Activated CD8-positive, alpha-beta T cell treated with anti-CD3 and anti-CD28 coated beads for 36 hours (primary cell): ENCODE results near the gene DDX47. TPM values are rescaled to one million over a fixed set of nuclear protein-coding genes. Genes with fewer than 3 reads are reported as not detected.
"Not testable (repeated sequence)": the region's sequence is repeated elsewhere in the genome, so short reads cannot be mapped to it uniquely, and the experiment has no call there.

ENCODE experiments used
- ATAC-seq: fragments of 200-7000 bp; cut with Tn5 transposase; one replicate; pipeline ENCODE4 v1.10.0; 2021; ENCODE audit warnings: mild to moderate bottlenecking, moderate library complexity
- CTCF ChIA-PET: fragments of 350-600 bp; sonication (Branson Sonifier 250); formaldehyde crosslinking; loops from one replicate; lab custom pipeline; 2021; ENCODE audit warnings: antibody characterized with exemption; lab: Charles Lee
- POLR2A ChIA-PET: fragments of 350-600 bp; sonication (Branson Sonifier 250); formaldehyde crosslinking; loops from one replicate; lab custom pipeline; 2021; ENCODE audit warnings: antibody characterized with exemption; lab: Charles Lee
- DNase-seq: peaks from one replicate; pipeline ENCODE4 v3.0.0-alpha.2; 2020
- H3K27ac Mint-ChIP-seq: one replicate; pipeline ENCODE4 v1.8.0; 2021; ENCODE audit warnings: mild to moderate bottlenecking, mixed read lengths
- H3K27me3 Mint-ChIP-seq: one replicate; pipeline ENCODE4 v1.8.0; 2021; ENCODE audit warnings: mixed read lengths
- H3K36me3 Mint-ChIP-seq: one replicate; pipeline ENCODE4 v1.8.0; 2021; ENCODE audit warnings: low read depth, mixed read lengths
- H3K4me1 Mint-ChIP-seq: one replicate; pipeline ENCODE4 v1.8.0; 2021; ENCODE audit warnings: low read depth, mixed read lengths
- H3K4me3 Mint-ChIP-seq: one replicate; pipeline ENCODE4 v1.8.0; 2021; ENCODE audit warnings: mild to moderate bottlenecking, moderate library complexity, mixed read lengths
- H3K9me3 Mint-ChIP-seq: one replicate; pipeline ENCODE4 v1.8.0; 2021; ENCODE audit warnings: mixed read lengths
- CTCF ChIP-seq: fragments of 200-600 bp; IDR thresholded peaks from one replicate; pipeline ENCODE4 v1.8.0; 2022; ENCODE audit warnings: antibody characterized with exemption, mild to moderate bottlenecking
- intact Hi-C: fragments of 100-400 bp; cut with micrococcal nuclease; formaldehyde crosslinking; loops from one replicate; pipeline ENCODE4 v1.10.0; 2022
- total RNA-seq, 2 experiments: library from RNA; stranded (reverse); gene quantifications; one replicate each; pipeline ENCODE4 v1.2.3, GENCODE V29; 2021

DDX47 gene
- total RNA-seq, 2 experiments from 2014 or later, result 86.0 to 96.9 TPM

- H3K27ac Mint-ChIP-seq, result no peak overlapping the region
- intact Hi-C loops, result loop anchor here (10.0 kb wide), 1 partner anchor 58 kb away; the partner anchor contains the start of gene GPRC5A
- H3K4me1 Mint-ChIP-seq, result peaks cover 26% of the 10 kb centered on the region
- no peak overlapping the region for H3K4me3 Mint-ChIP-seq
- ATAC-seq (peak; percentile 94), DNase-seq (peak; percentile 65)
- peak; percentile 46 for TF ChIP-seq CTCF
- H3K36me3 Mint-ChIP-seq, result peaks cover 34% of the 10 kb centered on the region
- POLR2A ChIA-PET, result interaction anchor here (1.8 kb wide), 1 partner anchor 24 kb away, joined by 5 read pairs; the partner anchor contains the start of gene DDX47
- CTCF ChIA-PET, result interaction anchor here (0.7 to 3.4 kb wide), 29 partner anchors 9 to 460 kb away, joined by 3 to 32 read pairs (median 4); partner anchors contain the start of genes DDX47 and GPRC5A
- no peaks in the 10 kb centered on the region for H3K9me3 Mint-ChIP-seq
- no peaks in the 10 kb centered on the region for H3K27me3 Mint-ChIP-seq
Measured at GRCh38 chr12:12837025-12837812, 24.1 kb downstream of the DDX47 start.

GRCh38 chr12:12837813-12838153 is 24.6 kb downstream of the DDX47 start:
- peaks cover 33% of the 10 kb centered on the region for H3K36me3 Mint-ChIP-seq
- POLR2A ChIA-PET, result no interaction called here
- DNase-seq, result no peak
- H3K4me1 Mint-ChIP-seq, result peaks cover 26% of the 10 kb centered on the region
- CTCF ChIA-PET, result interaction anchor here (0.7 to 3.4 kb wide), 15 partner anchors 9 to 375 kb away, joined by 3 to 32 read pairs (median 5); partner anchors contain the start of genes DDX47 and GPRC5A
- no peak overlapping the region for H3K27ac Mint-ChIP-seq
- no peaks in the 10 kb centered on the region for H3K9me3 Mint-ChIP-seq
- TF ChIP-seq CTCF, result no peak
- no peak overlapping the region for H3K4me3 Mint-ChIP-seq
- ATAC-seq, result no peak
- intact Hi-C loops, result loop anchor here (10.0 kb wide), 1 partner anchor 57 kb away; the partner anchor contains the start of gene GPRC5A
- no peaks in the 10 kb centered on the region for H3K27me3 Mint-ChIP-seq

DNA sequence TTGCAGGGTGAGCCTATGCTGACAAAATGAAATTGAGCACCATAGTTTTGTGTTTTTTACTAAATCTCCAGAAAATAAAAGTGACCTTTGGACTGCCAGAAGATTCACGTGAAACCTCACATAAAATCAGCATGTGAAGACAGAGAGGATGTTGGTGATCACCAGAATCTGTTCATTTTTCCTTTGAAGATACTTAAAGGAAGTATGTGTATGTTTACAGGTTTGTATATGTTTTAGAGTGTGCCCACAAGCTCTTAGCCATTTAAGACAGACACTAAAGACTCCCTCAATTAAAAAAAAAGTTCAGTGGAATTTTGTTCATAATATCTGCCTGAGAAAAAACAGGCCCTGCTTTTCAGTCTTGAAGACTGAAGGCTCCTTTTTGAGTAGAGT is 25.9 kb downstream of the DDX47 start:
- no peaks in the 10 kb centered on the region for H3K27me3 Mint-ChIP-seq
- DNase-seq (no peak), ATAC-seq (no peak)
- H3K4me1 Mint-ChIP-seq, result peaks cover 19% of the 10 kb centered on the region
- H3K9me3 Mint-ChIP-seq, result no peaks in the 10 kb centered on the region
- POLR2A ChIA-PET, result no interaction called here
- CTCF ChIA-PET, result interaction anchor here (1.2 to 3.1 kb wide), 5 partner anchors 17 to 373 kb away, joined by 3 to 32 read pairs (median 15); partner anchors contain the start of gene GPRC5A
- no peak overlapping the region for H3K4me3 Mint-ChIP-seq
- H3K36me3 Mint-ChIP-seq, result peaks cover 27% of the 10 kb centered on the region
- intact Hi-C loops, result loop anchor here (10.0 kb wide), 1 partner anchor 56 kb away; the partner anchor contains the start of gene GPRC5A
- no peak overlapping the region for H3K27ac Mint-ChIP-seq
- no peak for TF ChIP-seq CTCF

DNA sequence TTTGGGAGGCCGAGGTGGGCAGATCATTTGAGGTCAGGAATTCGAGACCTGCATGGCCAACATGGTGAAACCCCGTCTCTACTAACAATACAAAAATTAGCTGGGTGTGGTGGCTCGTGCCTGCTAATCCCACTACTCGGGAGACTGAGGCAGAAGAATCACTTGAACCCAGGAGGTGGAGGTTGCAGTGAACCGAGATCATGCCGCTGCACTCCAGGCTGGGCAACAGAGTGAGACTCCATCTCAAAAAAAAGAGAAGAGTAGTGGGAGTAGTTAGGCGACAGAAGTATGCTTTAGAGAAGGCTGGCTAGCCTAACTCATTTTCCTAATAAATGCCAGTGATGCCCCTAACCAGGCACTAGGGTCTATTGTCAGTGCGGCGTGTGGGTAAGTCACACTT is 26.3 kb downstream of the DDX47 start:
- POLR2A ChIA-PET, DNase-seq, H3K27ac Mint-ChIP-seq, ATAC-seq, H3K9me3 Mint-ChIP-seq, H3K4me3 Mint-ChIP-seq, H3K27me3 Mint-ChIP-seq: not testable (repeated sequence)
- H3K36me3 Mint-ChIP-seq, result peaks cover 26% of the 10 kb centered on the region
- peaks cover 19% of the 10 kb centered on the region for H3K4me1 Mint-ChIP-seq
- CTCF ChIA-PET, result interaction anchor here (2.1 kb wide), 1 partner anchor 18 kb away, joined by 8 read pairs; no protein-coding TSS in a partner anchor
- intact Hi-C loops, result loop anchor here (10.0 kb wide), 1 partner anchor 55 kb away; the partner anchor contains the start of gene GPRC5A

DNA sequence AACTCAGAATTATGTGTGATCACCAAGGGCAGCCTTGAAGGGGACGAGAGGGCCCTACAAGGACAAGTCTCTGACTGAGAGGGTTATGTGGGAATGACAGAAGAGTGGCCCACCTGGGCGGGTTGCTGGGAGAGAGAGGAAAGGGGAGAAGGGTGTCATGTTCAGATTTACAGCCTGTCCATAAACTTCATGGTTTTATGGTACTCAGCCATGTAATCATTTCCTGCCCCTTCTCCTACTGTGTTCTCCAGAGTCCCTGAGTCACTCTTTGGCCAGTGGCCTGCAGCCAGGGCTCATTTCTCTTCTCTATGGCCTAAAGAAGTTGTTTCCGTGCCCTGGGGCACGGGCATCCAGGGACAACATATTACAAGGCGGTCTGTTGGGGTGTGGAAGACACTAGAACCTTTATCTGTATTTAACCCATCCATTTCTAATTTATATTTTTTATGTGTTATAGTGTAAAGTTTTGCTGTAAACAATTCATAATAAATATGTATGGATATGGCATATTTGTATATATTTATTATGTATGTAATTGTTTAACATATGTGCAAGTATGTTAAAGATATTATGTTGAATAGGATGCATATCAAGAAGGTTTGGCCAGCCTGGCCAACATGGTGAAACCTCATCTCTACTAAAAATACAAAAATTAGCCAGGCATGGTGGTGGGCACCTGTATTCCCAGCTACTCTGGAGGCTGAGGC is 26.9 kb downstream of the DDX47 start:
- ChIA-PET POLR2A (no interaction called here), CTCF (no interaction called here)
- no peak overlapping the region for H3K4me3 Mint-ChIP-seq
- H3K9me3 Mint-ChIP-seq, result no peaks in the 10 kb centered on the region
- peaks cover 19% of the 10 kb centered on the region for H3K4me1 Mint-ChIP-seq
- no peak for TF ChIP-seq CTCF
- no peaks in the 10 kb centered on the region for H3K27me3 Mint-ChIP-seq
- H3K27ac Mint-ChIP-seq, result no peak overlapping the region
- ATAC-seq (no peak), DNase-seq (no peak)
- peaks cover 24% of the 10 kb centered on the region for H3K36me3 Mint-ChIP-seq
- intact Hi-C loops, result loop anchor here (10.0 kb wide), 1 partner anchor 55 kb away; the partner anchor contains the start of gene GPRC5A
